Measurements from ENCODE around the gene MAN2A1.

- TF ChIP-seq CTCF (IDR thresholded peaks at IDR 0.05): no peak
- TF ChIP-seq POLR2A (IDR thresholded peaks at IDR 0.05): no peak
- no peak for TF ChIP-seq POLR2AphosphoS5 (IDR thresholded peaks at IDR 0.05)
Measured at GRCh38 chr5:109725135-109725534, 35.4 kb downstream of the MAN2A1 start.
